AML-193 (cell line): ENCODE results near the gene SLC15A2.
"Not testable (repeated sequence)": the region's sequence is repeated elsewhere in the genome, so short reads cannot be mapped to it uniquely, and the experiment has no call there.

Source experiments
- DNase-seq, 2 experiments: peaks; one replicate each; lab custom pipeline; 2025; lab: John Stamatoyannopoulos, UW

Gene SLC15A2

DNA sequence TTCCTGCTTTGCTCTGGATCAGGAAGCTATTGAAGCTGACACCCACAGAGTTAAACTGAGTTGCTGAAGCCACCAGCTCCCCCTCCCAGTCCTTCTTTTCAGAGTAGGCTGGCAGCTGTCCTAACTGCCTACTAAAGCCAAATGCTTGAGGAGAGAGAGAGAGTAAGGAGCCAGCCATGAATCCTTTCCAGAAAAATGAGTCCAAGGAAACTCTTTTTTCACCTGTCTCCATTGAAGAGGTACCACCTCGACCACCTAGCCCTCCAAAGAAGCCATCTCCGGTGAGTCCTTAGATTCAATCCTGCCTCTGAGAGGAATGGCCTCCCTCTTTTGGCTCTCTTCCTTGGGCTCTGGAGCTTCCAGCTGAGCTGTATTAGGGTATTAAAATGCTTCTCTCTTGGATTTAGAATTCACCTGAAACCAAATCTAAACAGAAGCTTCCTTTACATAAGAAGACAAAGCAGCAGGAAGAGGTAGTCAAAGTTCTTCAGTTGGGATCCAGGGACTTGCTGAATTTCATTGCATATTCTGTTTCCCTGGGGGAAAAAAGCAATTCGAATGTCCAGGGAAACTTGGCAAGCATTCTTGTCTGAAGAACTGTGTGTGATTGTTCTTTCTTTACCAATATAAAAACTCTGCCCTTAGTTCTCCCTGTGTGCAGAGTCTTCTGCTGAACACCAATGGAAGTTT, at the start of gene SLC15A2:
TSS of gene SLC15A2 (plus strand) at position 101 of the 690 bp plus-strand sequence. CDS start at position 177, 76 bp downstream.
- DNase-seq = no peak

GRCh38 chr3:121844892-121845291, 49.3 kb upstream of the SLC15A2 start:
- no peak for DNase-seq

GRCh38 chr3:121852256-121852655, 41.9 kb upstream of the SLC15A2 start:
- no peak for DNase-seq

GRCh38 chr3:121855555-121855954, 38.6 kb upstream of the SLC15A2 start:
- DNase-seq = no peak

DNA sequence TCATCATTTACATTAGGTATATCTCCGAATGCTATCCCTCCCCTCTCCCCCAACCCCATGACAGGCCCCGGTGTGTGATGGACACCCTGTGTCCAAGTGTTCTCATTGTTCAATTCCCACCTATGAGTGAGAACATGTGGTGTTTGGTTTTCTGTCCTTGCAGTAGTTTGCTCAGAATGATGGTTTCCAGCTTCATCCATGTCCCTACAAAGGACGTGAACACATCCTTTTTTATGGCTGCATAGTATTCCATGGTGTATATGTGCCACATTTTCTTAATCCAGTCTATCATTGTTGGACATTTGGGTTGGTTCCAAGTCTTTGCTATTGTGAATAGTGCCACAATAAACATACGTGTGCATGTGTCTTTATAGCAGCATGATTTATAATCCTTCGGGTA, 36.4 kb upstream of the SLC15A2 start:
- not testable (repeated sequence) for DNase-seq

- not testable (repeated sequence) for DNase-seq
Measured at GRCh38 chr3:121863247-121863646, 31.0 kb upstream of the SLC15A2 start.

DNA sequence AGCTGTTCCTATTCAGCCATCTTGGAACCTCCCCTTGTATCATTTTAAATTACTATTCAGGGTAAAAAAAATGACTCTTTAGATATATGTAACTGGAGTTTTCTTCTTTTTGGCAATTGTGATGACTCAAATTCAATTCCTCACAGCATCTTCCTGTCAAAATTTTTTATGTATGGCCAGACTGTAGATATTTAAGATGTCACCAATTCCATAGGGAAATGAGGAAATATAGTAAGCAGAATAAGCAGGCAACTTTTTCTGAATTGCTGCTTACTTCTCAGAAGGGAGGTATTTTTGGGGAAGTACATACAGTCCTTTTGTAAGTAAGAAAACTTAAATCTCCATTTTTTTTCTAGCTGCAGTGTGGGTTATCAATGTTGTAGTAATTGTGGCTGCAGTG, 30.4 kb upstream of the SLC15A2 start:
- no peak for DNase-seq

- peak in 1 of 2 experiments; percentile 32 for DNase-seq
Measured at GRCh38 chr3:121869736-121870135, 24.5 kb upstream of the SLC15A2 start.

GRCh38 chr3:121870717-121871116, 23.5 kb upstream of the SLC15A2 start:
- DNase-seq = no peak

- peak; percentile 29 to 60 for DNase-seq
Measured at GRCh38 chr3:121871430-121871829, 22.8 kb upstream of the SLC15A2 start.

DNA sequence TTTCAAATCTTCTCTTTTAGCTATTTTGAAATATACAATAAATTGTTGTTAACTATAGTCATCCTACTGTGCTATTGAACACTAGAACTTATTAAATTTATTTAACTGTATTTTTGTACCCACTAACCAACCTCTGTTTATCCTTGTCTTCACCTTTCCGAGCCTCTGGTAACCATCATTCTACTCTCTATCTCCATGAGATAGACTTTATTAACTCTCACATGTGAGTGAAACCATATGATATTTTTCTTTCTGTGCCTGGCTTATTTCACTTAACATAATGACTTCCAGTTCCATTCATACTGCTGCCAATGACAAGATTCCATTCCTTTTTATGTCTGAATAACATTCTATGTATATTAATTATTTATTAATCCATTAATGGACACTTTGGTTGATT, 15.8 kb upstream of the SLC15A2 start:
- DNase-seq = no peak

DNA sequence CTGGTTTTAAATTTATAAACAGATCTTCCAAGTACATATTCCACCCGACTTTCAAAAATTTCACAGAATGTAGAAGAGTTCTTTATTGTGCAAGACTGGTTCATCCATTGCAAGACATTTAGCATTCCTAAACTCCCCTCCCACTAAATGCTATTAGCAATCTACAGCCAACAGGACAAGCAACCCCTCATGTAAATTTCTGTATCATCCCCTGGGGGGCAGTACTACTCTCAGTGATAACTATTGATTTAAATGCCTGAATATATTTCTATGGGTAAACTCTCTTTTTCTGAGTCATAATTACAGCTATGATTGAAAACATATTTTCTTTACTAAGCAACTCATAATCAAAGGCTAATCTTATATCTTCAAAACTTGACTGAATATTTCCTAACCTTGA, 10.7 kb upstream of the SLC15A2 start:
- DNase-seq = peak; percentile 31 to 32

DNA sequence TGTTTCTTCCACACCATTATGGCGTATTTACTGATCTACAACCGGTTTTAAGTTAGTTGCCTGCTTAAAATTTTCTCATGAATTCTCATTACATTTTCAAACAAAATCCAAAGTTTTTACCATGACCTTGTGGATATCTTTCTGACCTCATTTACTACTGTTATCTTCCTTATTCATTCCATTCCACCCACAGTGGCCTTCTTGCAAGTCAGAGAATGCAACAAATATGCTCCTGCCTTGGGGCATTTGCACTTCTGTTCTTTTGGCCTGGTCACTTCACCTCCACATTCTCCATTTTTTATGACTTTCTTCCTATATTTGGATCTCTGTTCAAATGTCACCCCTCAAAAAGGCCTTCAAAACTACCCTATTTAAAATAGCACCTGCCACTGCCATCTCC, 8.8 kb upstream of the SLC15A2 start:
- no peak for DNase-seq

DNA sequence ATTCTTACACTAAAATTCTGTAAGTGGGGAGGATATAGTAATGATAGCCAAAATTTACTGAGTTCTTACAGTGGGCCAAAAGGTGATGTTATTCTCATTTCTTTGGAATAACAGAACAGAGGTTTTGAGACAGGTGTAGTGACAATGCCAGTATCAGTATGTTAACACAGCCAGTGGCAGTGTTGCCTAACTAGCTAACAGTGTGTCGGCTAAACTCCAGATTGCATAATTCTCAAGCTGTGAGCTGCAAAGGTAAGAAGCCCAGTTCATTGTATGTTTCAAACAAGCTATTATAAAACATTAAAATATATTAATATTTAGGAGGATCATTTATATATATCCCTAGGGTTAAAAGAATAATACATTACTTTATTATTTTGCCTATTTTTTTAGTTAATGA, 920 bp downstream of the SLC15A2 start:
- DNase-seq = peak; percentile 20 to 25

DNA sequence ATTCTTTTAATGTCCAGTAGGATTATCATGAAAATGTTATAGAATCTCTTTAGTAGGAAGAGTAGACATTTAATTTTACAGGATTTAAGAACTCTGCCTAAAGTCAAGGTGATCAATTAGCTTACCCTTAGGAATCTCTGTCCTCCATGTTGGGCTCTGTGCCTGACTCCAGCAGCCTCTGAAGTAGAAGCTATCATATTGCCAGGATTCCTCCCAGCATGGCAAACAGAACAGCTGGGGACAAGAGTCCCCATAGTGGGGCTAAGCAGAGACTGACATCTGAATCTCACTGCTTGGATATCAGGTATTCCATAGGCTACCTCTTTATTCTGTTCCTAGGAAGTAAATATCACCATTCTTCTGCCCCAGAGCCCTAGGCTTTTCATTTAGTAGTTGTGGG, 1.5 kb downstream of the SLC15A2 start:
- no peak for DNase-seq

GRCh38 chr3:121896823-121897222, 2.6 kb downstream of the SLC15A2 start:
- DNase-seq = no peak

DNA sequence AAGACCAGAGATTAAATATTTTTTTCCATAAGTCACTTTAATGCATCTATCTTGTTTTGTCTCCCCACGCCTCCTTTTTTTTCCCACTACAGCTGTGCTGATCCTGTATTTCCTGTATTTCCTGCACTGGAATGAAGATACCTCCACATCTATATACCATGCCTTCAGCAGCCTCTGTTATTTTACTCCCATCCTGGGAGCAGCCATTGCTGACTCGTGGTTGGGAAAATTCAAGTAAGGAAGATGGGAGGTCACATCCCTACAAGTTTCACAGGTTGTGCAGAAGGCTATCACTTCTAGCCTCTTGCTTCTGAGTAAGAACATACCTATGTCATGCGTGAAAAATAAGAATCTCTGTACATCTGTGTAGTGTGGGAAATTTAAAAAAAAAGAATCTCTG, 3.1 kb downstream of the SLC15A2 start:
- no peak for DNase-seq

DNA sequence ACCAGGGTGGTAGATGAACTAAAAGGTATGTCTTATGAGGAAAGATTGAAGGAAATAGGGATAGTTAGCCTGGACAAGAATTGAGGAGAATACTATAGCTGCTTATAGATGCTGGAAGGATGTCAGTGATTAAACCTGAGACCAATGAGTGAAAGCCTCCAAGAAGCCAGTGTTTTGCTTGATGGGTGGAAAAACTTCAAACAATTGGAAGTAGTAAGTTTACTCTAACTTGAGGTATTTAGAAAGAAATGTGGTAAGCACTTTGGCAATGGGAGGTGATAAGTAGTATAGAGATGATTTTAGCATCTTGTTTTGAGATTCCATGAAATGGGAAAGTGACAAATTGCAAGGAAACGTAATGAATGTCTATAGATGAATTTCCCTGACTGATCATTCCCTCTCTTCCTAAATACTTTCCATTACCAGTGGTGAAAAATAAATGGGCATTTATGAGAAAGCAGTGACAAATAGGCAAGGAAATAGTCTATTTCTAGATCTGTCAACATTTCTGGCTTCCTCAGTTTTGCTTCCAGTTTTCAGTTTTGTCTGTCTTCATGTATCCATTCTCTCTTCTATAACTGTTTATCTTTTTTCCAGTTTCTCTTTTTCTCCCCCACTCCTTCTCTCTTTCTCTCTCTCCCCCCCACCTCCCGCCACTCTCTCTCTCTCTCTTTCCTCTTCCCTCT, 19.2 kb downstream of the SLC15A2 start:
- DNase-seq = no peak

DNA sequence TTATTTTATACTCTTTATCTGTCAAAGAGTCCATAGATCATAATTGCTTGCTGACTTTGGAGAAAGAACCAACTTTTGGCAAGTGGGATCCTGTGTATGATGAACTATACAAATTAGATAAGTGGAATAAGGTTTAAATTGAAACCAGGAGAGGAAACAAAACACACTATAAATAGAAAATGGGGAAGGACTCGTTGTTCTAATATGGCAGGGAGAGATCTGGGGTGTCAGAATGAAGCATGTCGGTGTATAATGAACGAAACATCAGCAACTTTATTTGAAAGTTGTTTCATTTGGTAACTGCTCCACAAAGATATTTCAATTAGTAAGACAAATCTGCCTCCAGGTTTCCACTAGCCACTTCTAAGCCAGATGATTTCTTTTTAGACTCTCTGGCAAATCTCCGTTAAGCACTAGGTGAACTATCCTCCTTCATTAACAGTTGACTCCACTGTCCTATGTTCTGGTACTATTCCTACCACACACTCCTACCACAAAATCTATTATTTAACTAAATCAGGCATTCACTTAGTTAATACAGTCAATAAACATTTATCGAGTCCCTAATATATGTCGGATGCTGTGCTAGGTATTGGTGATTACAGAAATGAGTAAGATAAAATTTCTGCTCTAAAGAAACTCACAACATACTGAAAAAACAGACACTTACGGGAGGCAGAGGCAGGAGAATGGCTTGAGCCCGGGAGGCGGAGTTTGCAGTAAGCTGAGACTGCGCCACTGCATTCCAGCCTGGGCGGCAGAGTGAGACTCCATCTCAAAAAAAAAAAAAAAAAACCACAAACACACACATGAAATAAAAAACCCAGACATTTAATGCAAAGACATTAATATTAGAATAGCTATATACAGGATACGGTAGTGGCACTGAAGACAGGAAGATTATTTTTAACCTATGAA, 20.1 kb downstream of the SLC15A2 start:
- no peak for DNase-seq

GRCh38 chr3:121916189-121916588, 22.0 kb downstream of the SLC15A2 start:
- DNase-seq = no peak

GRCh38 chr3:121918779-121919483, 24.7 kb downstream of the SLC15A2 start:
- DNase-seq = no peak

DNA sequence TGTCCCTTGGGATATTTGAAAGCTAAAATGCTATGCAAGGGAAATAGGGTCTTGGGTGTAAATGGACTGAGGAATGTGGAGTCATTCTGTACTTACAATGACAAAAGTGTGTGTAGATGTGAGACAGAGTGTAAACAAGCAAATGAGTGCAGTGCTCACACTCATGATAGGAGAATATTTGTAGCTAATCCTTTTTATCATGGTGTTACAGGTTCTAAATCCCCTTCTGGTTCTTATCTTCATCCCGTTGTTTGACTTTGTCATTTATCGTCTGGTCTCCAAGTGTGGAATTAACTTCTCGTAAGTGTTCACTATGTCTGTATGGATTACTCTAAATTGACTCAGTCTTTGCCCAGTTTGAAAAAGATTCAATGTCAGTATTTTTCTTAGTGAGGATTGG, 30.5 kb downstream of the SLC15A2 start:
- DNase-seq = no peak
